Body of pancreas (tissue), 4 donors: ENCODE results near the gene VTI1A.
A peak's percentile ranks its signal among the peaks of the same experiment; 100 is the strongest.

Experiments used
- POLR2A ChIP-seq, 3 donors: fragments of 450-650 bp; IDR thresholded peaks; one replicate each; pipeline ENCODE4 v1.6.1; 2016; ENCODE audit warnings: antibody characterized with exemption in 3 of 3, mild to moderate bottlenecking in 2 of 3
- TF ChIP-seq, protein P1 (sequence below), 7 experiments: fragments of 450-650 bp in 4 of 7; fragments of 200-600 bp in 3 of 7; sonication (generic) in 3 of 7; IDR thresholded peaks; one replicate each; pipeline ENCODE4 v1.5.1; 2016 to 2019; ENCODE audit warnings: antibody characterized with exemption in 7 of 7

DNA sequence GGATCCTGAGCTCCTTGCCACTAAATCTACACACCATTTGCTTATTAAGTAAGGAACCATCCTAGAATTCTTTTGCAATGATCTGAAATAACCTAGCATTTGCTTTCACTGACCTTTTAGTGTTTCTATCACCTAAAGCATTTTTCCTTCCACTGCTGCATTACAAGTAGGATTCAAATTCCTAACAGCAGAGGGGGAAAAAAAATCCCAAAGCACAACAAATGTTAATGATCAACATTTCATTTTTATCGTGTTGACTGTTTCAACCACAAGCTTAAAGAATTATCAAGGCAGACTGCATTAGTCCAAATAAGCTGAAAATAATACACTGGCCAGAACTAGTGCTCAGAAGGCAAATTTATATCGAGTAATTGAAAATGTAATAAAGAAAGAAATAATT lies 328.4 kb downstream of the VTI1A start:
- TF ChIP-seq, protein P1, sequence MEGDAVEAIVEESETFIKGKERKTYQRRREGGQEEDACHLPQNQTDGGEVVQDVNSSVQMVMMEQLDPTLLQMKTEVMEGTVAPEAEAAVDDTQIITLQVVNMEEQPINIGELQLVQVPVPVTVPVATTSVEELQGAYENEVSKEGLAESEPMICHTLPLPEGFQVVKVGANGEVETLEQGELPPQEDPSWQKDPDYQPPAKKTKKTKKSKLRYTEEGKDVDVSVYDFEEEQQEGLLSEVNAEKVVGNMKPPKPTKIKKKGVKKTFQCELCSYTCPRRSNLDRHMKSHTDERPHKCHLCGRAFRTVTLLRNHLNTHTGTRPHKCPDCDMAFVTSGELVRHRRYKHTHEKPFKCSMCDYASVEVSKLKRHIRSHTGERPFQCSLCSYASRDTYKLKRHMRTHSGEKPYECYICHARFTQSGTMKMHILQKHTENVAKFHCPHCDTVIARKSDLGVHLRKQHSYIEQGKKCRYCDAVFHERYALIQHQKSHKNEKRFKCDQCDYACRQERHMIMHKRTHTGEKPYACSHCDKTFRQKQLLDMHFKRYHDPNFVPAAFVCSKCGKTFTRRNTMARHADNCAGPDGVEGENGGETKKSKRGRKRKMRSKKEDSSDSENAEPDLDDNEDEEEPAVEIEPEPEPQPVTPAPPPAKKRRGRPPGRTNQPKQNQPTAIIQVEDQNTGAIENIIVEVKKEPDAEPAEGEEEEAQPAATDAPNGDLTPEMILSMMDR (IDR thresholded peaks at IDR 0.05): peak in 5 of 7 experiments; percentile 6 to 46 (median 32)
- TF ChIP-seq POLR2A (IDR thresholded peaks at IDR 0.05): no peak
